Epithelial cell of esophagus (primary cell): ENCODE measurements around the gene PSMB2.

Source experiments
- DNase-seq: peaks from one replicate; pipeline ENCODE4 v3.0.0; 2010; ENCODE audit warnings: low read depth
- H3K4me3 ChIP-seq: 2 replicates; pipeline ENCODE4 v1.5.1; 2011; ENCODE audit warnings: mild to moderate bottlenecking, low read length, control low read depth
- TF ChIP-seq, protein P1 (sequence below): IDR thresholded peaks from 2 replicates; pipeline ENCODE4 v1.5.1; 2011; ENCODE audit warnings: low read depth, mild to moderate bottlenecking, low read length, control low read depth, inconsistent platforms; ENCODE audit not compliant: insufficient read depth; ENCODE audit errors: missing control alignments

The PSMB2 gene

DNA sequence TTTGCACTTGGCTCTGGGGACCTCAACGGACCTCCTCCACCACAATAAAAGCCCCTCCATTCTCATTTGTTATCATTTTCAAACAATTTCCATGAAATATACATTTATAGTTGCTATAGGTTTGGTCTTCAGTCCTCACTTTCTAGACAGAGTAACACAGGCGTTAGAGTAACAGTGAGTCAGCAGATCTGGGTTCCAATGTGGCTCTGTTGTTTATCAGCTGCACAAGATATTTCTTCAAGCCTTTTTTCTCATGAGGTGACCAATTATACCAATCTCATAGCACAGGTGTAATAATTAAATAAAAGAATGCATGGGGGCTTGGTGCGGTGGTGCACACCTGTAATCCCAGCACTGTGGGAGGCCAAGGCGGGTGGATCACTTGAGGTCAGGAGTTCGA is 32.8 kb upstream of the PSMB2 start:
- H3K4me3 ChIP-seq = no peak overlapping the region
- TF ChIP-seq, protein P1, sequence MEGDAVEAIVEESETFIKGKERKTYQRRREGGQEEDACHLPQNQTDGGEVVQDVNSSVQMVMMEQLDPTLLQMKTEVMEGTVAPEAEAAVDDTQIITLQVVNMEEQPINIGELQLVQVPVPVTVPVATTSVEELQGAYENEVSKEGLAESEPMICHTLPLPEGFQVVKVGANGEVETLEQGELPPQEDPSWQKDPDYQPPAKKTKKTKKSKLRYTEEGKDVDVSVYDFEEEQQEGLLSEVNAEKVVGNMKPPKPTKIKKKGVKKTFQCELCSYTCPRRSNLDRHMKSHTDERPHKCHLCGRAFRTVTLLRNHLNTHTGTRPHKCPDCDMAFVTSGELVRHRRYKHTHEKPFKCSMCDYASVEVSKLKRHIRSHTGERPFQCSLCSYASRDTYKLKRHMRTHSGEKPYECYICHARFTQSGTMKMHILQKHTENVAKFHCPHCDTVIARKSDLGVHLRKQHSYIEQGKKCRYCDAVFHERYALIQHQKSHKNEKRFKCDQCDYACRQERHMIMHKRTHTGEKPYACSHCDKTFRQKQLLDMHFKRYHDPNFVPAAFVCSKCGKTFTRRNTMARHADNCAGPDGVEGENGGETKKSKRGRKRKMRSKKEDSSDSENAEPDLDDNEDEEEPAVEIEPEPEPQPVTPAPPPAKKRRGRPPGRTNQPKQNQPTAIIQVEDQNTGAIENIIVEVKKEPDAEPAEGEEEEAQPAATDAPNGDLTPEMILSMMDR = no peak
- DNase-seq = no peak

DNA sequence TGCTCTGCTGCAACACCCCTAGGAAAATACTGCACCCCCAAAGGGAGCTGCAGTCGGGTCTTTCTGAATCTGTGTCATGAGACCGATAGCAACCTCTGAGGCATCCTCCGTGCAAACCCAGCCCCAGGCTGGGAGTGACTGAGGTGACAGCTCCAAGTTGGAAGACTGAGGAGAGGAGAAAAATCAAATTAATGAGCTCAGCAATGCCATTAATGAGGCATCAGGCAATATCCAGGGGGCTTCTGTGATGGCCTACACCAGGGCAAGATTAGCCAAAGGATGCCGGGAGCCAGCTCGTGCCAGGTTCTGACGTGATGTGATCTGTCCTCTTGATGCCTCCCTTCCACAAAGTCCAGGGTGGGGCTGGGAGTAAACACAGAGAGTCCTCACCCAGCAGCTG is 30.8 kb upstream of the PSMB2 start:
- TF ChIP-seq, protein P1 = no peak

DNA sequence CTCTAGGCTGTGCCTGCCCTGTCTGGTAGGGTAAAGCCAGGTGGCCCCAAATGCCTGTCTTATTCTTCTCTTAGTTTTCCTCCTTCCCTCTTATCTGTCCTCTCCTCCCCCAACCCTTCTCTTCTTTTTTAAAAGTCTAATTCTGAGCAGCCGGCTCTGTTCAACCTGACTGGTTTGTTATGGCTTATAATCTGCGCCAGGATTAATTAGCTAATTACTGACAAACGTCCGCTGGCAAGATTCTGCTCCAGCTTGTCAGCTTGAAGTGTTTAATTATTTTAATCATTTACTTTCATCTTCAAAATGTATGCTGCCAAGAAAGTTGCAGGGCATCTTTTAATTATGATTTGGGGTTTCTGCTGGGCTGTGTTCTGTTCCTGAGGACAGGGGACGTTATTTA is 27.2 kb upstream of the PSMB2 start:
- TF ChIP-seq, protein P1 = no peak
- DNase-seq = no peak
- no peak overlapping the region for H3K4me3 ChIP-seq

More for the DNA sequence above, 30.8 kb upstream of the PSMB2 start:
- no peak overlapping the region for H3K4me3 ChIP-seq
- no peak for DNase-seq

DNA sequence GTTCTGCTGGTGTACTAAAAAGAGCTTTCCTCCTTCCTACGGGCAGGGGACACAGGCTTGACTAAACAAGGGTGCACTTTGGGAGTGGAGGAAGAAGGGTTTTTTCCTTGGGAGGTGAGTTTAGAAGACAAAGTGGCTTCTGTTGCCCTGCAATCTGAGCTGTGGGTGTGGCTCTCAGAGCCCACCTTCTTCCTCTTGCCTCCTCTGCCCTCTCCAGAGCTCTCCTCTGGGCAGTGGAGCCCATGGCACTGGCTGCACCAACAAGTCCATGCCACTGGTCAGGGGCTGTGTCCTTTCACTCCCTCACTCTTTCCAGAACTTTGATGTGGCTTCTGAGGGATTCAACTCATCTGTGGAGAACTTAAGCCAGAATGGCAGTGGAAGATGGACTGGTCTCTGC is 25.6 kb upstream of the PSMB2 start:
- TF ChIP-seq, protein P1 = no peak
- no peak for DNase-seq
- H3K4me3 ChIP-seq = no peak overlapping the region

DNA sequence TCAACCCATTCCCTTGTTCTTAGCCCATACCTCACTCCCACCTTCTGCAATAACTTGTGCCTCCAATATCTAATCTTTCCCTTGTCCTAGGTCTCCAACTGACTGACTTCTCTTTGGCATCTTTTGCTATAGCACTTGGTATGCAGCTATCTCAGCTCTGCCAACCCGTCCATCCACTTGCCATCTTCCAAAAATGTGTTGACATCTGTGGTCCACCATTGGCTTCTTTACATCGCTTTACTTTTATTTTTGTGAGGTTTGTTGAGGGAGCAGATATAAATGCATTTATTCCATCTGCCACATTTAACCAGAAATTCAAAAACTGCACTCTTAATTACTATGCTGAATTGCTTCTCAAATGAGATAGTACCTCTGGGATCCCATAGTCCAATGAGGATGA is 24.9 kb upstream of the PSMB2 start:
- TF ChIP-seq, protein P1 = no peak
- H3K4me3 ChIP-seq = no peak overlapping the region
- no peak for DNase-seq

DNA sequence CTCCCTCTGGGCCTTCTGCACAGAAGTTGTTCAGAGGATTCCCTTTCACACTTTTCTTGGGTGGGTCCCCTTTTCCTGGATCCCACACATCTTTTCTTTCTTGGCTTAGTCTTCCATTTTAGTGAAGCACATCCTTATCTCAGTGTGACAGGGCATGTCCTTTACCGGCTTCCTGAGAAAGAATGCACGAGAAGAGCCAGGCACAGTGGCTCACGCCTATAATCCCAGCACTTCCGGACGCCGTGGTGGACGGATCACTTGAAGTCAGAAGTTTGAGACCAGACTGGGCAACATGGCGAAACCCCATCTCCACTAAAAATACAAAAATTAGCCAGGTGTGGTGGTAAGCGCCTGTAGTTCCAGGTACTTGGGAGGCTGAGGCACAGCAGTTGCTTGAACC is 22.1 kb upstream of the PSMB2 start:
- TF ChIP-seq, protein P1 = no peak
- no peak overlapping the region for H3K4me3 ChIP-seq
- DNase-seq = no peak

DNA sequence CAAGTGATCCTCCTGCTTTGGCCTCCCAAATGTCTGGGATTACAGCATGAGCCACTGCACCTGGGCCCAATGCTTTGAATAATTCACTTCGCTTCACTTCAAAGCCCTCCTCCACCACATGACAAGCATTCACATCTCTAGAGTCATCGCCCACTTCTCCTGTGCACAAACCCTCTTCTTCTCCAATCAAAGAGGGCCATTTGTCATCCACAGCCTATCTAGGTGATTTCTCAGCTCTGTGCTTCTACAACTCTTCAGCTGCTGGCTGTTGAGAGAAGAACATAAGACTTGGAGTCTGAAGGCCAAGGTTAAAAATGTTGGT is 20.1 kb upstream of the PSMB2 start:
- TF ChIP-seq, protein P1 = no peak
- no peak overlapping the region for H3K4me3 ChIP-seq
- DNase-seq = no peak
